ENCODE measurements around the gene TSC22D4. TPM values are rescaled to one million over a fixed set of nuclear protein-coding genes. Genes with fewer than 3 reads are reported as not detected.

The TSC22D4 gene
- total and polyA plus RNA-seq, 2 experiments from 2014 or later: 14.6 to 24.9 TPM

GRCh38 chr7:100467638-100468373 lies 11.2 kb downstream of the TSC22D4 start:
- H3K27me3 ChIP-seq (ENCODE audit: insufficient read depth): no peaks in the 10 kb centered on the region
- TF ChIP-seq ZNF331 (CRISPR knock-in tag; IDR thresholded peaks at IDR 0.05; ENCODE audit: low read depth) (no peak), CTCF (conservative IDR thresholded peaks at IDR 0.05; ENCODE audit: low read depth in 2 of 2) (no peak), JUNB (IDR thresholded peaks at IDR 0.05; ENCODE audit: unreplicated experiment) (no peak), NANOG (IDR thresholded peaks at IDR 0.05; ENCODE audit: borderline replicate concordance) (no peak), EZH2phosphoT487 (IDR thresholded peaks at IDR 0.05; ENCODE audit: unreplicated experiment) (no peak), STAT1 (IDR thresholded peaks at IDR 0.05; ENCODE audit: unreplicated experiment) (no peak), EZH2 (IDR thresholded peaks at IDR 0.05; ENCODE audit: low read depth, unreplicated experiment) (no peak), ZNF462 (CRISPR knock-in tag; IDR thresholded peaks at IDR 0.05) (no peak), CREB1 (CRISPR knock-in tag; IDR thresholded peaks at IDR 0.05; ENCODE audit: low read depth) (no peak), ZNF114 (CRISPR knock-in tag; IDR thresholded peaks at IDR 0.05) (no peak), REST (IDR thresholded peaks at IDR 0.05; ENCODE audit: unreplicated experiment) (no peak), POLR2AphosphoS5 (IDR thresholded peaks at IDR 0.05; ENCODE audit: low read depth) (no peak), ETS1 (IDR thresholded peaks at IDR 0.05) (no peak)
- Mint-ChIP-seq H3K27me3 (ENCODE audit: insufficient read depth, low read depth, poor library complexity) (peaks cover 8% of the 10 kb centered on the region), H3K27ac (no peak overlapping the region), H3K36me3 (ENCODE audit: low read depth) (no peaks in the 10 kb centered on the region), H3K9me3 (no peaks in the 10 kb centered on the region), H3K4me1 (peaks cover 10% of the 10 kb centered on the region), H3K4me3 (no peak overlapping the region)
- no peak for DNase-seq (ENCODE audit: low spot score)
- no peaks in the 10 kb centered on the region for H3K9me2 ChIP-seq (ENCODE audit: insufficient read depth)
- no peaks in the 10 kb centered on the region for H3K79me2 ChIP-seq (replicated peaks; ENCODE audit: insufficient read depth)
- H3K4me2 ChIP-seq: no peak overlapping the region
- no peak overlapping the region for H3K4me3 ChIP-seq
- H4K20me1 ChIP-seq (replicated peaks; ENCODE audit: insufficient read depth): no peaks in the 10 kb centered on the region; the same call in 1 of the 2 replicates
- H3F3A ChIP-seq (replicated peaks; ENCODE audit: low read depth): no peaks in the 10 kb centered on the region
- H3K27ac ChIP-seq (ENCODE audit: low read depth): no peak overlapping the region
- H2AFZ ChIP-seq: no peak overlapping the region
- H3K4me1 ChIP-seq (ENCODE audit: insufficient read depth): peaks cover under 1% of the 10 kb centered on the region; the same call in 1 of the 2 replicates
- no peak for ATAC-seq
- H3K36me3 ChIP-seq (ENCODE audit: insufficient read depth): no peaks in the 10 kb centered on the region; the same call in 1 of the 2 replicates
